Effector CD8-positive, alpha-beta T cell (primary cell): ENCODE measurements around the gene GRAMD4.

ENCODE experiments used
- DNase-seq: peaks from one replicate; lab custom pipeline; 2025; lab: John Stamatoyannopoulos, UW
- total RNA-seq, 4 experiments: gene quantifications; one replicate each; lab custom pipeline; 2026; lab: John Stamatoyannopoulos, UW

GRAMD4 gene
- 24.9 to 39.2 (median 31.8) reads per million in 4 experiments for total RNA-seq

- DNase-seq: no peak
Measured at GRCh38 chr22:46619830-46620501, at the start of gene GRAMD4. GRAMD4 (plus strand) TSS chr22:46620386; CDS start chr22:46626800, 6,414 bp downstream.

- DNase-seq: no peak
Measured at GRCh38 chr22:46571642-46572250, 48.4 kb upstream of the GRAMD4 start.

DNA sequence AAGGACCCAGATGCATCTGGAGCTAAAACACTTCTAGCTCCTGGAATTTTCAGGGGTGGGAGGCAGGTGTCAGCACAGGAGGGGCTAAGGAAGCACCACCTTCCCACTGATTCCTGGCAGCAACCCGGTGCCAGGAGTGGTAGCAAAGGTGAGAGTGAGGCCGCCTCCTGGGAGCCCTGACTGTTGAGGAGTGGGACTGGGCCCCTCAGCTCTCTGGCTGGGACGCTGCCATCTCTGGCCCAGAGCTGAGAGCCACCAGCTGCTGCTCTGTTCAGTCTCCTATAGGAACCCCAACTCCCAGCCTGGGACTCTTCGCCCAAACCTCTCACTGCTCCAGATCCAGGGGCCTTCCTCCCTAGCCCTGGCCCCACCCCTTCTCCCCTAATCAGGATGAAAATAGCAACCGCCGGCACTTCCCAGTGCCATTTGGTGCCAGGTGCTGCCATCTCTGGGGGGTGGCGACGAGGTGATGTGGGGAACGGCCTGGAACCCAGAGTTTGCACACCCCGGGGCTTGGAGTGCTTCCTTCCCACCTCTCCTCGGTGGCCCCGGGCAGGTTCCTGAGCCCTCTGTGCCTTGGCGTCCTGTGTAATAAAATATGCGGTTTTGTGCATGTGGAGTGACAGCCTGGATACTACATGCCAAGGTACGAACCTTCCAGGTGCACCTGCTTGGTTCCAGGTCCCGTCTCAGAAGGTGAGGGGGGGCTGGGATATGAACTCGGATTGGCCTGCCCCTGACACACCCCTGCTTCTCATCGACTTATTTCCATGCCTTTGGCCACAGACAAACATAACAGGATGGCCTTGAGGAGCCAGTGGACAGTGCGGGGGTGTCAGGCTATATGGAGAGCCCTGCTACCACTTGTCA is 47.0 kb upstream of the GRAMD4 start:
- DNase-seq: no peak

DNA sequence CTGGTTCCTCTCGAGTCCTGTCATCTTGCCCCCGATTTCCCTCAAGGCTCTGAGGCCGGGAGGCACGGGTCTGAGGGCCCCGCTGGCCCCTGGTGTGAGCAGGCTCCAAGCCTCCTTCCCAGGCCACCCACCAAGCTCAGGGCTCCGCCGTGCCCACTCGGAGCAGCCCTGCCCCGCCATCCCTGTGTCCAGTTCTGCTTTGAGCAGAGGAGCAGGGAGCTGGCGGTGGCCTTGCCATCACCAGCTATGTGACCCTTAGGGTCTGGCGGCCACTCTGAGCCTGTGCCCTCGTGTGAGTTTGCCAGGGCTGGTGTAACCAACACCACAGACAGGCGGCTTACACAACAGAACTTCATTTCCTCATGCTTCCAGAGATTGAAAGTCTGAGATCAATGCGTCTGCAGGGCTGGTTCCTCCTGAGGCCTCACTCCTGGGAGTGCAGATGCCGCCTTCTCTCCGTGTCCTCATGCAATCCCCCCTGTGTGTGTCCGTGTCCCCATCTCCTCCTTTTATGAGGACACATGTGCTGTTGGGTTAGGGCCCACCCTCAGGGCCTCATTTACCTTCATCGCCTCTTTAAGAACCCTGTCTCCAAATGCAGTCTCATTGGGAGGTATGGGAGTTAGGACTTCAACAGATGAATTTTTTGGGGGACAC is 46.3 kb upstream of the GRAMD4 start:
- DNase-seq: no peak

DNA sequence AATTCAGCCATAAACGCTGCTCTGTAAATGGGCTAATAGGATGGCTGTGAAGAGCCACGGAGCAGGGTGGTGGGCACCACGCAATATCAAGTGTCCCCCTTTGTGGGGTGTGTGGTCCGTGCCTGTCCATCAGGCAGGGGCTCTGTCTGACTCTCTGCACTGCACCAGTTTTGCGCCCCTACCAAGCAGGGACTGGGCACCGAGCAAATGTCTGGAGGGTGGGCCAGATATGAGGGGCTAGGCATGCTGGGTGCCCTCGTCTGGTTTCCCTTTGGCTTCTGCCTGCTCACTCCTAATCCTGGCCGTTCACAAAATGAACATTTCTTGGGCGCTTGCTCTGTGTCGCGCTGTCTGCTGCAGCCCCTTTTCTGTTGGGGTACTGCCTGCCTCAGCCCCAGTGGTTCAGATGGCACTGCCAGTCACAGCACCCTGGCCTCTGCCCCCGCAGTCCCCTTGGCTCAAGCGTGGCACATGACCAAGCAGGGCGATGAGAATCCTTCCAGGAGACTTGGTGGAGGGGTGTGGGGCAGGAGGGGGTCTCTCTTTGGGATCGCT is 45.7 kb upstream of the GRAMD4 start:
- no peak for DNase-seq

- DNase-seq: no peak
Measured at GRCh38 chr22:46574993-46575910, 44.9 kb upstream of the GRAMD4 start.

GRCh38 chr22:46575911-46576555 is 44.2 kb upstream of the GRAMD4 start:
- DNase-seq: no peak

- peak; percentile 41 for DNase-seq
Measured at GRCh38 chr22:46576556-46577367, 43.4 kb upstream of the GRAMD4 start.

DNA sequence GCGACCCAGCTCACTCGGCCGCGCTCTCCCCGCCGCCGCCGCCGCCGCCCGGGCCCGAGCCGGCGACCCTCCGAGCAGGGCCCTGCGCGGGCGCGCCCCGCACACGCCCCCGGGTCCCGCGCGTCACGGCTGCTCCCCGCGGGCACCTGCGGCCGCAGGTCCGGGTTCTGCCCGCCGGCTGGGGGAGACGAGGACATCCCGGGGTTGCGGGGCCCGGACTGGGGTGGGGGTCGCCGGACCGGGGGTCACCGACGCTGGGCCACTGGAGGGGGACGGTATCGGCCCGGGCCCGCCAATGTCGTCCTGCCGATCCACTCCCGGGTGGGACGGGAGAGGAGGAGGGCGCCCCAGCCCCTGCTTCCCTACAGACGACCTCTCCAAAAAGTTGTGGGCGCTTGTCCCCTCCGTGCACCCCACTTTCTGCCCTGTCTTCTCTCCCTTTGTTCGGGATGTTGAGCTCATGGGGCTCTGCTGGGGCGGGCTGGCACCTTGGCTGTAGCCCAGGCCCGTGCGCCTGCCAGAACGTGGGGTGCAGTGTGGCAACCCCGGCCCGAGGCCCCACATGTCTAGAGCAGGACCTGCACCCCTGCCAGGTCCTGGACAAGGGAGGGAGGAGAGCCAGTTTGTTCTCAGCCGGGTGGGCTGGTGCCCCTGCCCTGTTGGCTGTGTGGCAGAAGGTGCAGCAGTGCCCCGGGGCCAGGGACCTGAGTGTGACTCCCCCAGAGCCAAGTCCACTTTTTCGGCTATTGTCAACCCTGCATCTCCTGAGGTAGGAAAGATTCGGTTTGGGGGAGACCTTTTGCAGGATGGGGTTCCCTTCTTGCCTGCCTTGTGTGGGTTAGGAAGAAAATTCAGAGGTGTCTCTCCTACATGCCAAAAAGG is 42.6 kb upstream of the GRAMD4 start:
- no peak for DNase-seq

DNA sequence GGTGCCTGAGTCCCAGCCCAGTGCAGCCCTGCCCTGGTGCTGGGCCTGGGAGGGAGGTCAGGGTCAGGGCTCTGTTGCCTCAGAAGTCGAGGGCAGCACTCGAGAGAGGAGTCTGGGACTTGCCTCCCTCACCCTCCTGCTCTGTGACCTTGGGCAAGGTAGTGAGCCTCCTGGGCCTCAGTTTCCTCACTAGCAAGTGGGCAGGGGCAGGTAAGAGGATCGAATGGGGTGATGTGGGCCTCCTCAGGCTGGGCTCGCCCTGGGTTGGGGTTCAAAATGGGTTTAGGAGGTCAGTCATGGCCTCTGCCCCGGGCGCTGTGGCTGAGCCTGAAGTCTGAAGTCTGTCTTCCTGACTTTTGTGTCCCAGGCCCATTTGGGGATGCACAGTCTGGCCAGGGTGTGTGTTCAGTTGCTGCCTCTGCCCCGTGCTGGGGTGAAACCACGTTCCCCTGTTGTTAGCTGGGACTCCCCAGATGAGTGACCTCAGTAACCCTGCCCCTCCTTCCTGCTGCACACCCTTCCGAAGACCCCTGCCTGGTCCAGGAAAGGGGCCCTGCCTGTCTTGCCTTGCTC is 41.8 kb upstream of the GRAMD4 start:
- DNase-seq: no peak

- no peak for DNase-seq
Measured at GRCh38 chr22:46578824-46579561, 41.2 kb upstream of the GRAMD4 start.

DNA sequence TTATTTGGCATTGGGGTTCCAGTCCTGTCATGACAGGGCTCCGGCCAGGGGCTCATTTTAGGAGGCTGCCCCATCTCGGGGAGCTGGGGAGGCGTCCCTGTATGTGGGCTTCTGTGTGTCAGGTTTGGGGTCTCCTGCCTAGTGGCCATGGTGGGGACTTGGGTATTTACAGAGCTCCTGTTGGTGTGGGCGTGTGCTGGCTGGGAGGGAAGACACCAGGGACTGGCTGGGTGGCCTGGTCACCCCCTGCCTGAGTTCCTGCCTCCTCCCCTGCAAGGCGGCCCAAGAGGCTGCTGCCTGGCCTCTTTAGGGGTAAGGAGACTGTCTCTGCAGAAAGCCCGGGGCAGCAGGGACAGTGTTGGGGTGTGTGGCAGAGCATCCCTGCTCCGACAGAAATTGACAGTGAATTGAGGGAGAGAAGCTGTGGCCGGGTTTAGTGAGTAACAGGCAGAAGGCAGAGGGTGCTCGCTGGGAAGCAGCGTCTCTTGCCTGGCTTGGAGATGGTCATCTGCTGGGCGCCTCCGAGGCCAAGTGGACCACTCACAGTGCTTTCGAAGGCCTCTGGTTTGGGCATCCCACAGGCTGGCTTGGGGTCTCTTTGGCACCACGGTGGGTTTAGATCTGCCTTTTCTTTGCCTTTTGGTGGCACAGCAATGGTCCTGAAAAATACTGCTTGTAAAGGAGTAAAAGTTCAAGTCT is 40.3 kb upstream of the GRAMD4 start:
- no peak for DNase-seq

- DNase-seq: no peak
Measured at GRCh38 chr22:46580940-46581537, 39.1 kb upstream of the GRAMD4 start.

DNA sequence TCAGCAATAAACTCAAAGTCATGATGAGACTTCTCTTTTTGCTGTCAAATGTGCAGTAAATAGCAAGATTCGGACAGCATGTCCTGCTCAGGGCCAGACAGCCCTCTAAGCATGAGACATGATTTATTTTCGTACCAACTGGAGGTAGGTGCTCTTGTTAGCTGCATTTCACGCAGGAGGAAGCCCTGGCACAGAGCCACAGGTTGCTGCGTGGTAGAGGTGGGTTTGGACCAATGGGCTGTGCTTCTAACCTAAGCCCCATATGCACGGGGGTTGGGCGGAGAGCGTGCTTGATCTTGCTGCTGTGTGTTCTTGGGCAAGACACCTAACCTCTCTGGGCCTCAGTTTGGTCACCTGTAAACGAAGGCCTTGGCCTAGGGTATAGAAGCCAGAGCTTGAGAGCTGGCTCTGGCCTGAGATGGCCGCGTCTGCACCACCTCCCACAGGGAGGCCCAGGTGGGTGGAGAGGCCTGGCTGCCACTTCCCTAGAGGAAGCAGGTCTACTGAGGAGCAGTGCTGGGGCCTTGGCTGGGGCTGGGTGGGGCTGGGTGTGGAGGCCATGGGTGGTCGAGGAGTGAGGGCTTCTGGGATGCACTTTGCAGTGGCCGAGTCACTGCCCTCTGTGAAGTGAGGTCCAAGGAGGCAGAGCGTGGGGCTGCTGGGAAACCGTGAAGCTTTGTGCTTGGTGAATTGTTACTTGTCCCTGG is 38.5 kb upstream of the GRAMD4 start:
- DNase-seq: no peak

- no peak for DNase-seq
Measured at GRCh38 chr22:46582281-46582933, 37.8 kb upstream of the GRAMD4 start.
